Kidney epithelial cell (primary cell): ENCODE results near the gene DLX3. TPM values are rescaled to one million over a fixed set of nuclear protein-coding genes. Genes with fewer than 3 reads are reported as not detected.

Experiments used
- DNase-seq: peaks from one replicate; pipeline ENCODE4 v3.0.0-alpha.2; 2010; ENCODE audit warnings: low read depth
- H3K27me3 ChIP-seq: 2 replicates; pipeline ENCODE4 v1.6.0; 2011; ENCODE audit warnings: low read length; ENCODE audit not compliant: control insufficient read depth, insufficient read depth
- H3K36me3 ChIP-seq: 2 replicates; pipeline ENCODE4 v1.5.1; 2011; ENCODE audit warnings: low read length; ENCODE audit not compliant: control insufficient read depth, insufficient read depth
- H3K4me3 ChIP-seq: 2 replicates; pipeline ENCODE4 v1.5.1; 2011; ENCODE audit warnings: low read depth, mild to moderate bottlenecking, control low read depth, low read length
- CTCF ChIP-seq: IDR thresholded peaks from 2 replicates; pipeline ENCODE4 v1.5.1; 2011; ENCODE audit warnings: mild to moderate bottlenecking, moderate library complexity, low read length, control low read depth, inconsistent platforms; ENCODE audit not compliant: insufficient read depth, poor library complexity, severe bottlenecking
- total RNA-seq: library from RNA; depleted of rRNA; stranded (reverse); fragments of >200 nt; gene quantifications from 2 replicates; pipeline ENCODE4 v1.2.3, GENCODE V29; 2015

DLX3 gene
- total RNA-seq, 1 donor from 2014 or later, result 0.04 TPM

GRCh38 chr17:49976828-49977202, 18.2 kb downstream of the DLX3 start:
- Histone ChIP-seq H3K36me3 (no peaks in the 10 kb centered on the region), H3K27me3 (peaks cover 78% of the 10 kb centered on the region), H3K4me3 (no peak overlapping the region)
- no peak for DNase-seq
- TF ChIP-seq CTCF, result no peak

GRCh38 chr17:49976163-49976827, 18.7 kb downstream of the DLX3 start:
- Histone ChIP-seq H3K27me3 (peaks cover 81% of the 10 kb centered on the region), H3K36me3 (no peaks in the 10 kb centered on the region), H3K4me3 (no peak overlapping the region)
- TF ChIP-seq CTCF, result no peak
- DNase-seq, result no peak

GRCh38 chr17:49975531-49975930, 19.5 kb downstream of the DLX3 start:
- no peaks in the 10 kb centered on the region for H3K36me3 ChIP-seq
- H3K27me3 ChIP-seq, result peaks cover 82% of the 10 kb centered on the region
- no peak for DNase-seq
- no peak for TF ChIP-seq CTCF
- H3K4me3 ChIP-seq, result no peak overlapping the region

GRCh38 chr17:49973271-49973615, 21.8 kb downstream of the DLX3 start:
- no peaks in the 10 kb centered on the region for H3K36me3 ChIP-seq
- no peak for DNase-seq
- H3K27me3 ChIP-seq, result peaks cover 92% of the 10 kb centered on the region
- TF ChIP-seq CTCF, result no peak
- no peak overlapping the region for H3K4me3 ChIP-seq

GRCh38 chr17:49972486-49973270, 22.3 kb downstream of the DLX3 start:
- DNase-seq, result no peak
- H3K4me3 ChIP-seq, result no peak overlapping the region
- no peaks in the 10 kb centered on the region for H3K36me3 ChIP-seq
- peaks cover 94% of the 10 kb centered on the region for H3K27me3 ChIP-seq
- TF ChIP-seq CTCF, result no peak

- TF ChIP-seq CTCF, result no peak
- DNase-seq, result no peak
- Histone ChIP-seq H3K4me3 (no peak overlapping the region), H3K27me3 (peaks cover 94% of the 10 kb centered on the region), H3K36me3 (no peaks in the 10 kb centered on the region)
Measured at GRCh38 chr17:49971848-49972485, 23.1 kb downstream of the DLX3 start.
